Stimulated activated CD4-positive, alpha-beta T cell treated with anti-CD3 and anti-CD28 coated beads, Interleukin-15, amount 100 ng/mL, for 24 hours (primary cell): ENCODE measurements around the gene NUAK1.
A peak's percentile ranks its signal among the peaks of the same experiment; 100 is the strongest.

Experiments
- DNase-seq: peaks from one replicate; pipeline ENCODE4 v3.0.0-alpha.2; 2020

Gene NUAK1

GRCh38 chr12:106138633-106139421 is at the start of gene NUAK1:
Gene NUAK1, minus strand, starts transcription at chr12:106138954. Its CDS starts 301 bp downstream, at chr12:106138653.
- DNase-seq, result peak; percentile 33

GRCh38 chr12:106188256-106188655 is 49.5 kb upstream of the NUAK1 start:
- DNase-seq, result no peak

- no peak for DNase-seq
Measured at GRCh38 chr12:106187842-106188241, 49.1 kb upstream of the NUAK1 start.

- DNase-seq, result no peak
Measured at GRCh38 chr12:106187155-106187789, 48.5 kb upstream of the NUAK1 start.

GRCh38 chr12:106183735-106184134 is 45.0 kb upstream of the NUAK1 start:
- no peak for DNase-seq

- DNase-seq, result no peak
Measured at GRCh38 chr12:106181401-106182114, 42.8 kb upstream of the NUAK1 start.

GRCh38 chr12:106179086-106179485 is 40.3 kb upstream of the NUAK1 start:
- DNase-seq, result no peak

GRCh38 chr12:106178562-106178961 is 39.8 kb upstream of the NUAK1 start:
- no peak for DNase-seq

- no peak for DNase-seq
Measured at GRCh38 chr12:106176560-106176959, 37.8 kb upstream of the NUAK1 start.

GRCh38 chr12:106174876-106175275 is 36.1 kb upstream of the NUAK1 start:
- DNase-seq, result no peak

GRCh38 chr12:106173442-106173841 is 34.7 kb upstream of the NUAK1 start:
- no peak for DNase-seq

- DNase-seq, result peak; percentile 15
Measured at GRCh38 chr12:106171117-106171750, 32.5 kb upstream of the NUAK1 start.

- DNase-seq, result no peak
Measured at GRCh38 chr12:106170285-106170684, 31.5 kb upstream of the NUAK1 start.

- no peak for DNase-seq
Measured at GRCh38 chr12:106163712-106164111, 25.0 kb upstream of the NUAK1 start.

- DNase-seq, result no peak
Measured at GRCh38 chr12:106161491-106161890, 22.7 kb upstream of the NUAK1 start.

GRCh38 chr12:106160915-106161314 is 22.2 kb upstream of the NUAK1 start:
- no peak for DNase-seq

GRCh38 chr12:106157802-106158201 is 19.0 kb upstream of the NUAK1 start:
- no peak for DNase-seq

GRCh38 chr12:106154751-106155273 is 16.1 kb upstream of the NUAK1 start:
- DNase-seq, result no peak

- DNase-seq, result no peak
Measured at GRCh38 chr12:106152334-106152733, 13.6 kb upstream of the NUAK1 start.

- no peak for DNase-seq
Measured at GRCh38 chr12:106150555-106150954, 11.8 kb upstream of the NUAK1 start.

- DNase-seq, result peak; percentile 16
Measured at GRCh38 chr12:106149096-106149784, 10.5 kb upstream of the NUAK1 start.

GRCh38 chr12:106147956-106148355 is 9.2 kb upstream of the NUAK1 start:
- no peak for DNase-seq
